LNCaP clone FGC (cell line): Measurements from ENCODE around the gene RUNDC3A.

ENCODE experiments used
- DNase-seq: peaks from one replicate; pipeline ENCODE4 v3.0.0-alpha.2; 2011; ENCODE audit warnings: low read depth
- H3K4me3 ChIP-seq: 2 replicates; pipeline ENCODE4 v1.5.1; 2011; ENCODE audit warnings: mild to moderate bottlenecking, low read depth, low read length, control low read depth
- CTCF ChIP-seq: IDR thresholded peaks from 2 replicates; pipeline ENCODE4 v1.5.1; 2012; ENCODE audit warnings: mild to moderate bottlenecking; ENCODE audit not compliant: control insufficient read depth, insufficient read depth; ENCODE audit errors: extremely low read depth

RUNDC3A gene

GRCh38 chr17:44283344-44284023 lies 24.9 kb upstream of the RUNDC3A start:
- TF ChIP-seq CTCF, result no peak

DNA sequence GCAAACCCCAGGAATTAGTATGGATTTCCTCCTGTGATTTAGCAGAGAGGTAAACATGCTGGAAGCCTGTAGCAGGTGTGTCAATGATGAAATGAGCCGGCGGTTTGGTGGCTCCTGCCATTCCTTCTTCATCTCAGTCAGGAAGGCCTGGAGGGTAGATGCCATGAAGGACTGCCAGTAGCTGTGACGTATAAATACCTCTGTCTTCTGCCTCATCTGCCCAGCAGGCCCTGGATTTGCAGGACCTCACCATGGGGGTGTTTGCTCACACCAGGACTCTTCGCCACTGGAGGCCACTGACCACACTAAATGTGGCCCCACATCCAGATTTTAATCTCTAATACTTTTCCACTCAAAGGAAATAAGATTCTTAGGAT lies 24.4 kb upstream of the RUNDC3A start:
- no peak overlapping the region for H3K4me3 ChIP-seq
- no peak for DNase-seq
- no peak for TF ChIP-seq CTCF

More at GRCh38 chr17:44283344-44284023, 24.9 kb upstream of the RUNDC3A start:
- no peak for DNase-seq
- no peak overlapping the region for H3K4me3 ChIP-seq

GRCh38 chr17:44287651-44288050 lies 20.8 kb upstream of the RUNDC3A start:
- no peak for TF ChIP-seq CTCF
- no peak overlapping the region for H3K4me3 ChIP-seq
- no peak for DNase-seq

GRCh38 chr17:44293509-44294226 lies 14.7 kb upstream of the RUNDC3A start:
- no peak for DNase-seq
- H3K4me3 ChIP-seq, result no peak overlapping the region
- TF ChIP-seq CTCF, result no peak

DNA sequence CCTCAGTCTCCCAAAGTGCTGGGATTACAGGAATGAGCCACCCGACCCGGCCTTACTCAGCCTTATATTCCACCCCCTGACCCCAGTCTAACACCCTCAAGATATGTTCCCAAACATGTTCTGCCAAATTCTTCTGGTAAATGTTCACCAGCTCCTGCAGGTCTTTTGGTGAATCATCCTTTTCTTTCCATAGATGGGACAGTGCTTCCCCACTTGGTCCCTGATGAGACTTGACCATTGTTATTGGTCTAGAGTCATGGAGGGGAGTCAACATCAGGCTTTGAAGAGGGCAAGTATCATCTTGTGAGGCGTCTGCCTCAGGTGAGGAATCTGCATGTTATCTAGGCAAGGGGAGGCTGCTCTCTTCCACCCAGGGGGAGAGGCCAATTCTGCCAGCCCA lies 10.4 kb upstream of the RUNDC3A start:
- H3K4me3 ChIP-seq, result no peak overlapping the region
- TF ChIP-seq CTCF, result no peak
- DNase-seq, result no peak

- no peak for DNase-seq
- TF ChIP-seq CTCF, result no peak
- no peak overlapping the region for H3K4me3 ChIP-seq
Measured at GRCh38 chr17:44304651-44305050, 3.8 kb upstream of the RUNDC3A start.
